GM19025 (cell line): ENCODE measurements around the gene LHFPL5.

ENCODE experiments used
- ATAC-seq: cut with Tn5 transposase; IDR thresholded peaks from one replicate; pipeline ENCODE4 v1.9.1; 2021; ENCODE audit warnings: mild to moderate bottlenecking, low read depth, moderate library complexity; ENCODE audit not compliant: unreplicated experiment

Gene LHFPL5

DNA sequence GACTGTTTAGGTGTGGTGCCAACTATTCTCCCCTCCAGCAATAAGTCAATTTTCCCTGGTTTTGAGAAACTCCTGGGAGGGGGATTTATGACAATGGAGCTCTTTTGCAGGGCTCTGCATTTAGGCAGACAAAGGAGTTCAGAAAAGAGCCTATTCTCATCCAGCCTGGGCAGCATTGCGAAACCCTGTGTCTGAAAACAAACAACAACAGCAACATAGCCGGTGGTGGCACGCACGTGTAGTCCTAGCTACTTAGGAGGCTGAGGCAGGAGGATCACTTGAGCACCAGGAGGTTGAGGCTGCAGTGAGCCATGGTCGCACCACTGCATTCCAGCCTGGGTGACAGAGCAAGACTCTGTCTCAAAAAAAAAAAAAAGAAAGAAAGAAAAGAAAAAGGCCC, 14.5 kb upstream of the LHFPL5 start:
- ATAC-seq = no peak

DNA sequence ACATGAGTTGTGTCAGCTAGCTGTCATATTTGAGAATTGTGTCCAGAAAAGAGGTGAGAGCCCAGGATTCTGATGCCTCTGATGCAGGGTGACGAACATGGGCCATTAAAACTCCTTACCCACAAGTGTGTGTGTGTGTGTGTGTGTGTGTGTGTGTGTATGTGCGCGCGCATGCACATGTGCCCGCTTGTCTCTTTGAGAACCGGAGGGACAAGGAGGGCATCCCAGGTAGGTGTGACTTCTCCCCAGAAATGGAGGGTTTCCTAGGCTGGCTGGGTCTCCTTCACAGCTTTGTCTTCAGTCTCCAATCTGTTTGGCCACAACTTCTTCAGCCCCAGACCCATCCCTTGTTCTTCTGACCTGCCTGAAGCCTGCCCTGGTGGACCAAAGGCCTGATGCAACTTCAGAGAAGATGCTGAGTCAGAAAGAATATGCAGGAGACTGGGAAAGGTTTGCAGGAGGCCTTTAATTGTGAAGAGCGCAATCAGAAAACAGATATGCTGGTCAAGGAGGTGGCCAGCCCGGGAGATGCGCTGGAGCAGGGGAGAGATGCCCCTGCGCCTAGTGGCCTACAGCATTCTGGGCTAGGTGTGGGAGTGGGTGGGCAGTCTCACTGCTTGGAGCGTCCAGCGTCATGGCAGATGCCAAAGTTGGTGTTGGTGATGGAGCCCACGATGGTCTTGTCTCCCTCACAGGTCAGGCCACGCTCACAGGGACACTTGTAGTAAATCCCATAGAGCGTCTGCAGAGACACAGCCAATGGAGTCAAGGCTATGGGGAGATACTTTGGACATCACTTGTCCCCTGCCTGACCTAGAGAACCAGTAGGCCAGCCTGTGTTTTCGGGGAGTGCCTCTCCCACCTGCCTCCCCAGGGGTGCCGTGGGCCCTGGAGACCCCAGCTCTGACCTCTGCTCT, 10.4 kb upstream of the LHFPL5 start:
- no peak for ATAC-seq

DNA sequence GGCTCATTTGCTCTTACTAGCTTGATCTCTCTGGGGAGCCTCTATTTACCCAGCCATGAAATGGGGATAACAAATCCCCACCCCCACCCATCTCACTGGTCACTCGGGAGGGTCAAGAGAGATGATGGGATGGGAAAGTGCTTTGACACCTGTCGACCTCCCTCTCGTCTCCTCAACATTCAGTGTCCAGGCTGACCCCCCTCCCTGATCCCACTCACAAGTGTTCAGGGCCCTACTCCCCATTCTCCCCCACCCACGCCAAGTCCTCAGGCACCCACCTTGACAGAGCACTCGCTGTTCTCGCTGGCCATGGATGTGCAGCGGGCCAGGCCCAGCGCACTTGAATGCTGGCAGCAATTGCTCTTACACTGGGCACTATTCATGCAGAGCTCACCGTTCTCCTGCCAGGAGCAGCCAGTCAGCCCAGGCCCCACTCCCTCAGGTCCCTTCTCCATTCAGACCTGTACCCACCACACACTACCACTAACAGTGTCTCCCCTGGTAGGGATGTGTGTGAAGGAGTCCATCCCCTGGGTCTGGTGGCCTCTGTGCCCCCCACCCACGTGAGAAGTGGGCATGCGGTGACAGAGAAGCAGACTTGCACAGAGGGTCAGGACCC, 9.6 kb upstream of the LHFPL5 start:
- no peak for ATAC-seq

DNA sequence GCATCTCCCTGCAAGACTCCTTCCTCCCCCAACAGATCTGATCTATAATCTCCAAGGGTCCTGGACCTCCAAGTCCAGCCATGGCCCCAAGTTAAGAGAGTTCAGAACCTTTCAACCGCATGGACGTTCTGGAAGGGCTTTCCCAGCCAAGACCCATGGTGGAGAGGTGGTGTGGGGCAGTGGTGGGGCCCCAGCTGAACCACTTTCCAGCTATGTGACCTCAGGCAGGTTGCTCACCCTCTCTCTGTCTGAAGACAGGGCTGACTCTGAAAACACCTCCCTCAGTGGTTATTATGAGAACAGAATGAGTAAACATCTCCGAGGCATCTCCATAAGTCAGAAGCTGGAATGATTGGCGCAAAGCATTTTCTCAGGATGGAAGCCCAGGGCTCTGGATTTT, 8.9 kb upstream of the LHFPL5 start:
- ATAC-seq = no peak

DNA sequence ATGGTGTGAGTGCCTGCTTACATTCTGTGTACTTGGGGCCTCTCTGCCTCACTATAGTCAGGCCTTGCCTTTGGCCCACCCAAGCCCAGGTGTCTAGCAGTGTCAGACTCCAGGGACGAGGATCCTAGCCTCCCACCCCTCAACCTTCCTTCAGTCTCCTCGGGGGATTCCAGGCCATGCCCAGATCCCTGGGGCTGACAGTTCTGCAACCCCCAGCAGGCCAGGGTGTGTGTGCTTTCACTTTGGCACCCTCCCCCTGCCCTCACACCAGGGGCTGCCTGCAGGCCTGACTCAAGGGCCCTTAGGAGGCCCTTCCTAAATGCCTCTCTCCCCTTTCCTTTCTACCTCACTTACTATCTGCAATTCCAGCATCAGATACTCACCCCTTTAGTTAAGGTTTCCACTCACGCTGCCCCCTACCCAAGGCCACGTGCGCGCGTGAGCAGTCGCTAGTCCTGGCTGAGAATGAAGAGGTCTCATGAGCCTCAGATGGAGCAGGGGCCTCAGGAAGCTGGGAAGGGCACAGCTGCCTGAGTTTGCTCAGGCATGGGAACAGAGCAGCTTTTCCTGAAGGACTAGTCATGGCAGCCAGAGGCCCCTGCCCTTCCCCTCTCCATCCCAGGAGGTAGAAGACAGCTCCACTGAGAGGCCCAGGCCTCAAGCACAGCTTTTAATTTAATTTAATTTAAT, 7.2 kb upstream of the LHFPL5 start:
- no peak for ATAC-seq

DNA sequence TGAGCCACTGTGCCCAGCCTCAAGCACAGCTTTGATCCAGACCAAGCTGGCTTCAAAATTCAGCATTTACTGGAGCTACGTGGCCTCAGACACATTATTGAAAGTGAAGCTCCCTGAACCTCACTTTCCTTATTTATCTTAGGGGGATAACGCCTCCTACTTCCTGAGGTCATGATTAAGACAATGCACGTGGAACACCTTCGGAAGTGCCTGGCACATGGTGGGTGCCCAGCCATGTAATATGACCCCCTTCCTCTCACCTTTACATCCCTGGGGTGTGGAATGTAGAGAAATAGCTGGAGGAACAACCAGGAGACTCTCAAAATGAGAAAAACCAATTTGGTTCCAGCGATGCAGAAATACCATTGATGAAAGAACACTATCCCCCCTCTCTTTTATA, 6.4 kb upstream of the LHFPL5 start:
- no peak for ATAC-seq

DNA sequence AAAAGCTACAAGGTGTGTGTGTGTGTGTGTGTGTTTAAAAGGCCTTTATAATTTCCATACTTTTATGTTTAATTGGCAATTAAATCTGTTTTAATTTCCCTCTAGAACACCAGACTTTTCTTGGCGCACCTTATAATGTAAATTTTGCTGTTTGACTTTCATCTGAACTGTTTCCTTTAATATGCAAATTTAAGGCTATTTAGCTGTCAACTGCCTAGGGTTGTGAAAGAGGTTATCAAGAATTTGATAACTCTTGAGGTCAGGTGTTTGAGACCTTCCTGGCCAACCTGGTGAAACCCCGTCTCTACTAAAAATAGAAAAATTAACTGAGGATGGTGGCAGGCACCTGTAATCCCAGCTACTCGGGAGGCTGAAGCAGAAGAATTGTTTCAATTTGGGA, 4.0 kb upstream of the LHFPL5 start:
- ATAC-seq = no peak

DNA sequence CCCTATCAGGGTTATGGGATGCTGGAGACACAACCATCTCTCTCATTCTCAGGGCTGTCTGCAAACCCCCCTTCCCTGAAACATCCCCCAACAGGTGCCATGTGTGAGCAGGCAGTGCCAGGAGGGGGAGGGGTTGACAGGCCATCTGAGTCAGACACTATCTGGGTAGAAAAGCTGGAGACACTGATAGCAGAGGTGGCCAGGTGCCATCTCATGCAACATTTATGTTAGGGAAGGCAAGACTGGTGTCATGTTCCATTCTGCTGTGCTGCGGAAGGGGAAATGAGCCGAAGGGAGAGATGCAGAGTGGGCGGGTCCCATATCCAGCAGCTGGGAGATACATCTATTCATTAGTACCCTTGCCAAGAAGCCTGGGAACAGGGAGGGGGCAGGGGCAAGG, 3.5 kb downstream of the LHFPL5 start:
- no peak for ATAC-seq

DNA sequence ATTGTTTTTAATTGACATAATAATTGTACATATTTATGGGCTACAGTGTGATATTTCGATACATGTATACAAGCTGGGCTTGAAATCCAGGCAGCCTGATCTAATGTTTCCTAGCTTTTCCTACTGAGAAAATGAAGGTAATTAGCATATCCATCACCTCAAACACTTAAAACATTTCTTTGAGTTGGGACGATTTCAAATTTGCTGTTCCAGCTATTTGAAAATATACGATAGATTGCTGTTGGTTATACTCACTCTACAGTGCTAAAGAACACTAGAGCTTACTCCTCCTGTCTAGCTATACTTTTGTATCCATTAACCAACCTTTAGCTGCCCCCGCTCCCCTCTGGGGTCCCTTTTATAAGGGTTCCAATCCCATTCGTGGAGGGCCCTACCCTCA, 4.7 kb downstream of the LHFPL5 start:
- ATAC-seq = no peak

DNA sequence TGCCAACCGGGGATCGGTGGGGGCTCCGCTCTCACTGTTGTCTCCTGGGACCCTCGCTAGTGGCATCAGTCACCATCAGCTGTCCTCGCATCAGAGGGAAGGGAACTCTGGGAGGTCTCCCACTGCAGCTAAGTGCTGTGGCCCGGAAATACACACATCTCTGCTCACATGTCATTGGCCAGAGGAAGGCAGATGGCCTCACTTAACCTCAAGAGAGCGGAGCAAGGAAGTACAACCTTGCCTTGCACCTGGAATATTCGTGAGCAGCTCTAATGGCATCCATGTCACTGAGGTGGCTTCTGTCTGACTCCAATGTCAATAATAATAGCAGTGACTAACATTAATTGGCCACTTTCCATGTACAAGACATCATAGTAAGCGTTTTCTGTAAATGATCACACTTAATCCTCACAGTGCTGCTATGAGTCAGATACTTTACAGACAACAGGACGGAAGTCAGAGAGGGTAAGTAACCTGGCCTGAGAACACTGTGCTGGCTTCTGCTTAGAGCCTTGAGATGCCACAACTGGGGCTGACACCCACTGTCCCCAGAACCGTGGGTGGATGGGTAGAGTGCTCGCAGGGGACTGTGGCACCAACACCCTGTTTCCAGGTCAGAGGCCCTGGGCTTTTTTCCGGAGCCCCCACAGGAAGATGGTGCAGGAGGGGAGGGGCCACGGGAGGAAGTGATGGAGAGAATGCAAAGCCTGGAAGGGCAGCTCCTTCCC, 6.0 kb downstream of the LHFPL5 start:
- ATAC-seq = no peak

DNA sequence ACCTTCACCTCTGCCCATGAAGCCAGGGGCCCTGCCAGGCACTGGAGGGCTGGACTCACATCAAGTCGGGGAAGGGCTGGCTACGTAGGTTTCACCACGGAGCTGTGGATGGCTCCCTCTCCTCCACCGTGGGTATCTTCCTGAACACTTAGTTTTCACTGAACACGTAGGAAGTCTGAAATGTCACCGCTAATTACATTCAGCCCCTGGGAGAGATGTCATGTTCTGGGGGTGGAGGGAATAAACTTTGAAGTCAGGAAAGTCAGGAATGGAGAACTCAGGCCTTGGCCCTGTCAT, 6.5 kb downstream of the LHFPL5 start:
- ATAC-seq = no peak

DNA sequence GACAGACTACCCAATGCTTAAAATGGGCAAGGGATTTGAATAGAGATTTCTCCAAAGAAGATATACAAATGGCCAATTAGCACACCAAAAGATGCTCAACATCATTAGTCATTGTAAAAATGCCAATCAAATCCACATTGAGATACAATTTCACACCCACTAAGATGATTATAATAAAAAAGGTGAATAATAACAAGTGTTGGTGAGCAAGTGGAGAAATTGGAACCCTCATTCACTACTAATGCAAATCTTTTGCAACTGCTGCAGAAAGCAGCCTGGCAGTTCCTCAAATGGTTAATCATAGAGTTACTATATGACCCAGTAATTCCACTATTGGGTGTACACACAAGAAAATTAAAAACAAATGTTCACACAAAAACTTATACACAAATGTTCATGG, 12.4 kb downstream of the LHFPL5 start:
- ATAC-seq = no peak

DNA sequence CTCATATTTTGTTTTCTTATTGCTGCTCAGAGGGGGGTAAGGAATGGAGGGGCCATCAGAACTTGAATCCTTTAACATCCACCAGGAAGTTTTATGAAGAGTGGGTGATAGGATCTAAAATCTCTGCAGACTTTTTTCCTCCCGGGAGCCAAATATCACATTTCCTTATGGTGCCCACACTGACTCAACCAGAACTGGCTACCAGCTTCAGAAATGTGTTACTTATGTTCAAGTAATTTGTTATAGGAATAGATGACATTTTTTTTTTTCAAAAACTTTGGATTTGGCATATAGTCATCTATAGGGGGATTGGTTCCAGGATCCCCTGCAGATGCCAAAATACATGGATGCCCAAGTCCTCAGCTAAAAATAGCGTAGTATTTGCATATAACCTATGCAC, 18.4 kb downstream of the LHFPL5 start:
- ATAC-seq = no peak

DNA sequence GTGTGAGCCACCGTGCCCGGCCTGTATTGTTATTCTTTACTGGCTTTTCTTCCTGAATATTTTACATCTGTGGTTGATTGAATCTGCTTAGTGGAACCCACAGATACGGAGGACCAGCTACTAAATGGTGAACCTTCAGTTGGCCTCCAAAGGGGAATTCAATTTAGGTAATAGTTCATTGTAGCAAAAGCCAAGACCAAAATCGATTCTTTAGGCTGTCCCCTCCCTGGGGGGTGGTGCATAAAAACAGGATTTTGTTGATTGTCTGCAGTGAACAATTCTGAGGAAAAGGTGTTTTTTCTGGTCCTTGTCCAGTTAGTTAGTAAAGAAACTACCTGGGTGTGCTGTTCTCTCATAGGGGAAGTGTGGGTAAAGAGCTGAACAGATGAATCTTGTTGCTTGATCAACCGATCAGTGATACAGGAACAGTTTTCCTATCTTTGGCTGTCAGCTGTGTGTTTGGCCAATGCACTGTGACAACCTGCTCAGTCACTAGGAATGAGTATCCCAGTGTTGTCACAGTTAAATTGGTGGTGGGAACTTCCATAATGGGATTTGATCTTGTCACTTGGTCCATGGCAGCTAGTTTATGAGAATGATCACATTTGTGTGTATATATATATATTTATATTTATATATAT, 19.5 kb downstream of the LHFPL5 start:
- ATAC-seq = no peak

DNA sequence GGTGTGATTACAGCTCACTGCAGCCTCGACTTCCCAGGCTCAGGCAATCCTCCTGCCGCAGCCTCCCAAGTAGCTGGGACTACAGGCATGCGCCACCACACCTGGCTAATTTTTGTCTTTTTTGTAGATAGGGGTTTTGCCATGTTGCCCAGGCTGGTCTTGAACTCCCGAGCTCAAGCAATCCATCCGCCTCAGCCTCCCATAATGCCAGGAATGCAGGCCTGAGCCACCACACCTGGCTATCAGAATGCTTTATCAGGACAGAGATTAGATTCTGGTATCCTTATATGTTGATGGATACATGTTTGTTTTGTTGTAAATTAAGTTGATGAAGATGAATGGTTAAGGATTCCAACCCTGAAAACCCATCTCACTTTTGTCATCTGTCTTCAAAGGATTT, 24.2 kb downstream of the LHFPL5 start:
- ATAC-seq = no peak

DNA sequence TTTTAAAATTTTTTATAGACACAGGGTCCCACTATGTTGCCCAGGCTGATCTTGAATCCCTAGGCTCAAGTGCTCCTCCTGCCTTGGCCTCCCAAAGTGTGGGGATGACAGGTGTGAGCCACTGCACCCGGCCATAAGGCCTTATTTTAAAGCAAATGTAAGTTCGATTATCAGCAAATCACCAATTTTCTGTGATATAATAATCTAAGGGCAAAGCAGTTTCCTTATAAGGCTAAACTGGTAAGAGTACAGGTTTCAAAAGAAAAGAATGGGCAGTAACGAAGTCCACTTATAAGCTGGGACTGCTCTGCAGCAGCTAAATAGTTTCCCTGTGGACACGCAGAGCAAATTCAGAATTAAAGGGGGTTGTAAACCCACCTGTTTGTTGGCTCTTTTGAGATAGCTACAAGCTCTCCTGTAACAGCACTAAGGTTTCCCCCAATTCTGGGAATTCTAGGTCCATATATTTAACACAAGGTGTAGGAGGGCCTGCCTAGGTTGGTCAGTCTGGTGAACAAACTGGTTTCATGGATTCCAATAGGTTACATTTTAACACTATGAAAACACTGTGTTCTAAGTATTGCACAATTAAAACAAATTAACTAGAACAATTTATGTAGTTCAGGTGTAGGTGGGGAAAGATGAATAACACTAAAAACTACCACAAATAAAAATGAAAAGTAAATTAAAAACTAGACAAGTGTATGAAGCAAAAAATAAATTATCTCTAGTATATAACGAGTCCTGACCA, 26.3 kb downstream of the LHFPL5 start:
- ATAC-seq = no peak

DNA sequence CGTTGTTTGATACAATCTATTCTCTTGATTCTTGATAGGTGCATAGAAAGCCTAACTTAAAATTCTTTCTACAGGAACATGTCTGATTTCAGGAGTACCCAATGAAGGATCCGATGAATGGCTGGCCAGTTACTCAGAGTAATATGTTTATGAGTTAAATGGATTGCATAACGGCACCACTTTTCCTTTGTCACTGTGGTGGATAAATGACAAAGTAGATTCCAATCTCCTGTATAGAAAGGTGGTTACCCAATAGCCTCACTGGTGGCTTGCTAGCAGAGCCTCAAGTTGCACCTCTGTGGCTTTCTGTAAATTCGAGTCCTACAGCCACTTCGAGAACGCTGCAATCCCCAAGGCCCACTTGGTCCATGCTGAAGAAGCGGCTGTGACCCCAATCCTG, 28.4 kb downstream of the LHFPL5 start:
- ATAC-seq = no peak

DNA sequence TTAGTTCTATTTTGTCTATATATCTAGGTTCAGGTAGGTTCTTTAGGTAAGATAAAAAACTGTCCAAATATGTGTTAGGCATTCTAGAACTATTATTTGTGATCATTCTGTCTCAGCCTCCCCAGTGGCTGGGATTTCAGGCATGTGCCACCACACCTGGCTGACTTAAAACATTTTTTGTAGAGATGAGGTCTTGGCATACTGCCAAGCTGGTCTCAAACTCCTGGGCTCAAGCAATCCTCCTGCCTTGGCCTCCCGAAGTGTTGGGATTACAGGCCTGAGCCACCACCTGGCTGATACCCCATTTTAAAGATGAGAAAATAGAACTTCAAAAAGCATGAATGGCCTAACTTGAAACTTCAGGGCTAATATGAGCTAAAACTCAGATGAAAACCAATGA, 33.9 kb downstream of the LHFPL5 start:
- ATAC-seq = no peak

DNA sequence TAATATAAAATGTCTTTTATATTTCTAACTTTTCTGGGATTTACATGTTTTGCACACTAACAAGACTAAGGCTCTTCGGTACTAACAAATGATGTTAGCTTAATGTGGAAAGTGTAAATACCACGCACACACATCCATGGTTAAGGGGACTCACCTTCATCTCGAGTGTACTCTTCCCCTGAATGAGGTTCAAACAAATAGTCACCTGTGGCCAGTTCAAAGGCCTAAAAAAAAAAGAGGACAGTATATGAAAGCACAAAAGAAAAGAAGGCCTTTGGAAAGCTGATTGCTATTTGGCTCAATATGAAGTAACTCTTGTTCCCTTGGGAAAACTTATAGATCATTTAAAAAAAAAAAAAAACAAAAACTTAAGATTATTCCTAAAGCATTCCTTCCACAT, 37.2 kb downstream of the LHFPL5 start:
- no peak for ATAC-seq

DNA sequence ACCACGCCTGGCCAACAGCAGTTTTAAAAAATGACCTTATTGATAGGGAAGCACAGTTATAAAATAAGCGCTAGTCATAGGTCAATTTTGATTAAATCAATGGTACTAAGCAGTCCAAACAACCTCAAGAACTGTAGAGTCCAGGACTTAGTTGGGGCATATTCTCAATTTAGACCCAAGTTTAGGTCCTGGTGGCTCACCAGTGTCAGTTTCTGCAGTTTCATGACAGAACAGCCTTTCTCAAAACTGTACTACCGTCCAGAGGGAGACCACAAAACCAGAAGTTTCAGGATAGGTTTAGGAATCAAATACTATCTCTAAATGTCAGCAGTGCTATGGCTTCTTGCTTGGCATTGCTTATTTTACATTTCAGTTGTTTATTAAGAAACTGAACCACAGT, 39.1 kb downstream of the LHFPL5 start:
- ATAC-seq = no peak
